Renal cortex interstitium (tissue), 11 donors: ENCODE data around the gene ZMIZ1. TPM values are rescaled to one million over a fixed set of nuclear protein-coding genes. Genes with fewer than 3 reads are reported as not detected.

Experiments
- DNase-seq, 11 donors: peaks; one replicate each; pipeline ENCODE4 v3.0.0-alpha.2; 2013; ENCODE audit warnings: low read depth in 9 of 11, low spot score in 4 of 11; ENCODE audit errors: extremely low read depth in 1 of 11
- polyA plus RNA-seq, 3 donors: library from polyadenylated mRNA; unstranded; fragments of 120-200 nt; gene quantifications; one replicate each; pipeline ENCODE4 v1.2.1, GENCODE V29; 2013; ENCODE audit not compliant: insufficient read length in 3 of 3

ZMIZ1 gene
- polyA plus RNA-seq, 3 donors: 69.2 to 85.6 (median 74.3) TPM

DNA sequence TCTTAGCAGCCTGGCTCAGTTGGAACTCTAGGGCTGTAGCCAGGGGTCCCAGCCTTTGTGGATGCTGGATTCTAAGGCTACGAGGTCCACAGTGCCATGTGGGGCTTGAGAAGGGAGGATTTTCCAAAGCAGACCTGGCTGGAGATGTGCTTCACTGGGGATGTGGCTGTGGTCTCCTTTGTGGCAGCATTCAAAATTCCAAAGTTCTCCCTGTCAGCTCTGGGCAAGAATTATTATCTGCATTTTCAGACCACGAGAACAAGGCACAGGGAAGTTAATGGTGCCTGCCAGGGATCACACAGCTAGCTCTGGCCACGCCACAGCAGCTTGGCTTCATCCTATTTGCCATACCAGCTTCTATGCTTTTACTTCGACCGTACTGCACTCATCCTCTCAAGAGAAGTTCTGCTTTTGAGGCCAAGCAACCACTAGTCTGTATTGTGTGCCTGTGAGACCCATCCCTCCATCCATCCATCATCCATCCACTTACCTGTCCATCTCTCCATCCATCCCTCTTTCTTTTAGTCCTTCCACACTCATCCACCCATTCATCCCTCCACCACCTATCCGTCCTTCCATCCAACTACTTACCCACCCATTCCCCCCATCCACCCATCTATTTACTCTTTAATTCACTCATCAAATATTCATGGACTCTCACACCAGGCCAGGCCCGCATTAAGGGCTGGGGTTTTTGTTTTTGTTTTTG is 71.5 kb downstream of the ZMIZ1 start:
- DNase-seq: no peak

DNA sequence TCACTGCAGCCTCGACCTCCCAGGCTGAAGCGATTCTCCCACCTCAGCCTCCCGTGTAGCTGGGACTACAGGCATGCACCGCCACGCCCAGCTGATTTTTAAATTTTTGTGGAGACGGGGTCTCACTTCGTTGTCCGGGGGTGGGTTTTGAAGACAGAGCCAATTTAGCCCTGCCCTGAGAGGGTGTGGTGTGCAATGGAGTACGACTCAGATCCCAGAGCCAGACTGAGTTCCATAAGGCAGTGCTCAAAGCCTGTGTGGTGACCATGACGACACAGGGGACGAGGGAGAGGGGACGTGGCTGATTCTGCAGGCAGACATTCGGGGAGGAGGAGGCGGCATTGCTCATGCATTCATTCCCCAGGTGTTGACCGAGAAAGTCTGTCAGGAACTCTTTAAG is 72.1 kb downstream of the ZMIZ1 start:
- no peak for DNase-seq

DNA sequence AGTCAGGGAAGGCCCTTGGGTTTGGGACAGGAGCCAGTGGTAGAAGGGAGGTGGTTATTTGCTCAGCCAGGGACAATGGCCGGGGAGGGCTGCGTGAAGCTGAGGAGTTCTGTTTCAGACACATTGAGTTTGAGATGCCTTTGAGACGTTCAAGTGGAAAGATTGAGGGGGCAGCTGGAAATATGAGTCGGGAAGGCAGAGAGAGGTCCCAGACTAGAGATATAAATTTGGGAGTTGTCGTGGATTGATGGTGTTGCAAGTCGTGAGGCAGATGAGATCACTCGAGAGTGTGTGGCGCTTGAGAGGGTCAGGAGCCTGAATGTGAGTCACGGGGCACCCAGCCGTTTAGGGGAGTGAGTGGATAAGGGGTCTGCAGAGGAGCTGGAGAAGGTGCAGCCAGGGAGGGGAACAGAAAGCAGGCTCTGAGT is 73.3 kb downstream of the ZMIZ1 start:
- DNase-seq: peak; percentile 58 to 89 (median 78)

- no peak for DNase-seq
Observed at GRCh38 chr10:79142522-79143309, 74.0 kb downstream of the ZMIZ1 start.

DNA sequence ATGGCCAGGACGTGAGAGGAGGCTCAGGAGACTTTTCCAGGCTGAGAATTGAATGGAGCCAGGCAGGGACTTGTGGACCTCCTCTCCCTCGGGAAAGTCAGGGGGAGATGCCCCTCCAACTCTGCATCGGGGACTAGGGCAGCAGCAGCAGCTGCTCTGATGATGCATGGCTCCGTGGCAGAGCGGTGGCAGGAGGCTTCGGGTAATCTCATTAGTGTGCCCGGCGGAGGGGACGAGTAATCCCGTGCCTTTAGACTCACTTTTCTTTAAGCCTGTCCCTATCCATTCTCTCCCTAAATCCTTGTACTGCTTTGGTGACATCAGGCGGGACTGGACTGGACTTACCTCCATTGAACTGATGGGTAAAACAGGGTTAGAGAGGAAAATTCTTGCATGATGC is 75.1 kb downstream of the ZMIZ1 start:
- no peak for DNase-seq

- DNase-seq: no peak
Observed at GRCh38 chr10:79144351-79145173, 75.8 kb downstream of the ZMIZ1 start.

DNA sequence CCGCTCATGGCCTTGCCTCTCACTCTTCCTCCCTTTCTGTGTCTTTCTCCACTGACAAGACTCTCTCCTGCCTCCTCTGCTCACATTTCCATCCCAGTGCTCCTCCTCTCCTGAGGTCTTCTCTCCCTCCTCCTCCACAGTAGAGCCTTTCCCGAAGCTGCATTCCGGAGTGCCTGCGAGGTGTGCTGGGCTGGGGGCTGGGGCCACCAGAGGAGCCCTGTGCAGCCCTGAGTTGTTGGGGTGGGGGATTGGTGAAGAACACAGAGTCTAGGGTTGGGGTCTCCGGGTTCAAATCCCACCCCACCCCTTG is 76.4 kb downstream of the ZMIZ1 start:
- DNase-seq: no peak

DNA sequence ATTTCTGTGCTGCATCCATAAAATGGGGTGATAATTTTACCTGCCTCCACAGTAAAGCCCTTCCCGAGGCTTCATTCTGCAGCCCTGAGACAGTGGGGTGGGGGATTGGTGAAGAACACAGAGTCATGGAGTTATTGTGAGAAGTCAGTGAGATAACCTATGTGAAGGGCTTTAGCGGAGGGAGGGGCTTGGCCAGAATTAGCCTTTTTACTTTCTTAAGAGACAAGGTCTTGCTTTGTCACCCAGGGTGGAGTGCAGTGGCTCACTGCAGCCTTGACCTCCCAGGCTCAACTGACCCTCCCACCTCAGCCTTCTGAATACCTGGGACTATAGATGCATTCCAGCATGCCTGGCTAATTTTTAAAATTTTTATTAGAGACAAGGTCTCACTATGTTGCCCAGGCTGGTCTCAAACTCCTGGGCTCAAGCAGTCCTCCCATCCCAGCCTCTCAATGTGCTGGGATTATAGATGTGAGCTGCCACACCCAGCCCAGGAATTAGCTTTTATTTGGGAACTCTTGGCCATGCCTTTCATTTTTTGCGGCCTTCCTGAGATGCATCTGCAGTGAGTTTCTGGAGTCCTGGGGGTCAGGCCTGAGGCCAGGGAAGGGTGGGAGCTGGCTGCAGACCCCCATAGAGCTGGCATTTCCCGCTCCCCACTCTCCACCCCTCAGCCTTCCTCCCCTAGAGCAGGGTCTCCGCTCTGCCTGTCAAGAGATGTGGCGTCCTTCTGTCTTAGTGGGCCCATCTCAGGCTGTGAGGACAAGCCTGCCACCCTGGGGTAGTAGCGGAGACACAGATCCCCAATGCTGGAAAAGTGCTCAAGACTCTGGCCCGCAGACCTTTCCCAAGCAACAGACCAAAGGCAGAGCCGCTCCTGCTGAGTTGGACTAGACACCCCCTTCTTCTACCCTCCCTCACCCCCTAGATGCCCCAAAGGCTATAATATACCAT is 77.0 kb downstream of the ZMIZ1 start:
- no peak for DNase-seq

GRCh38 chr10:79146611-79147130 is 77.9 kb downstream of the ZMIZ1 start:
- peak in 1 of 11 donors; percentile 69 for DNase-seq

GRCh38 chr10:79147306-79147705 is 78.5 kb downstream of the ZMIZ1 start:
- no peak for DNase-seq

GRCh38 chr10:79147796-79148451 is 79.2 kb downstream of the ZMIZ1 start:
- no peak for DNase-seq

DNA sequence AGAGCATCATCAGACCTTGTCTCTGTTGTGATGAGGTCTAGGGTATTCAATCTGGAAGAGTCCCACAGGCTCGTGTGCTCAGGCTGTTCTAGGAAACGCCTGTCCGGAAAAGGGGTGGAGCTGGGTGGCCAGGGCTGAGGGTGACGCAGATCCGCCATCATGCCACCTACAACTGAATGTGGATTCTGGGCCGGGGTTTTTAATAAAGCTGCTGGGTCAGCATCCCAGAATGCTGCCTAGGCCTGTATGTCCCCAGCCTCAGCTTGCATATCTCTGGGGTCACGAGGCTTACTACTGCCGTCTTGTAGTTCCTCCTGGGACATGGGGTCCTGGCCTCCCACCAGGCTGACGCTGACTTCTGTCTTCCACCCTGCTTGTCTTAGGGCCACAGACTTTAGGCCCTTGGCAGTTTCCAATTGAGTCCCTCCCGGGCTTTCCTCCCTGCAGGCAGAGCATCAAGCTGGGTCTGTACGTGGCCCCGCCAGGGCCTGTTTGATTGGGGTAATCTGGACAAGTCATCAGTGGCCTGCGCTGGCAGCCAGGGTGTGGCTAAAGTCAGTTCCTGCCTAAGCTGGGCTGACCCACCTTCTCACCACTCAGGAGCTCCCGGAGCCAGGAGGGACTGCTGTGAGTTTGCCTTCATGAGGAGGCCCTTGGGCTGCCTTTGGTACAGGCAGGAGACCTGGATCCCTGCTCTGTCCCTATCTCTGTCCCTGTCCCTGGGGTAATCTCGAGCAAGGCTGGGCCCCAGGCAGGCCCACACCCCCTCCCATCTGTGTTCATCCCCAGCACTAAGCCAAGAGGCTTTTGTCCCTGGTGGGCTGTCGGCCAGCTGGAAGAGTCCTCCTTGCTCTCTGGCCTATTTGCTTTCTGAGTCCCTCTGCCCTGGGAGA is 79.9 kb downstream of the ZMIZ1 start:
- DNase-seq: no peak

- DNase-seq: no peak
Observed at GRCh38 chr10:79149345-79149661, 80.5 kb downstream of the ZMIZ1 start.

GRCh38 chr10:79149662-79150443 is 81.1 kb downstream of the ZMIZ1 start:
- no peak for DNase-seq

DNA sequence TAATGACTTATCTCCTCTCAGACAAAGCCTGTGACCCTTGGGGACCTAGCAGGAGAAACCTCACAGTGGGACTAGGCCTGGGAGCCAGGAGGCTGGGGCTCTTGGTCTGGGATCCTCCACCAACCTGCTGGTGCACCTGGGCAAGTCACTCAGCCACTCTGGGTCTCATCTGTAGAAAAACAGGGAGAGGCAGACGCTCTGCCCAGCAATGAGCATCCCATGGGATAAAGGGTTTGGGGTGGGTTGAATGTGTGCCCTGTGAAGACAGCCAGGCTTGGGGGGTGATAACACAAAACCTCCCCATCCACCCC is 81.6 kb downstream of the ZMIZ1 start:
- no peak for DNase-seq

DNA sequence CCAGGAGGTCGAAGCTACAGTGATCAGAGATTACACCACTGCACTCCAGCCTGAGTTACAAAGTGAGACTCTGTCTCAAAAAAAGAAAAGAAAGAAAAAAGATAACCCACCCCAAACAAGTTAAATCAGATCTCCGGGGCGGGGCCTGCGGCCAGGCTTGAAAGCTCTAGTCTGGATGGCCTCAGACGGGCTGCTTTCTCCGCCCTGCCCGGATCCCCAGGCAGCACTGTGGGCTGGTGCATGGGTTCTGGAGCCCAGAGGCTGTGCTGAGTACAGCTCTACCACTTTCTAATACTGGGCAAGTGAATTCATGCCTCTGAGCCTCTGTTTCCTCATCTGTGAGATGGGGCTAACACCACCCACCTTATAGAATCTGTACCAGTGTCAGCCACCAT is 83.7 kb downstream of the ZMIZ1 start:
- DNase-seq: no peak

GRCh38 chr10:79153745-79154144 is 85.0 kb downstream of the ZMIZ1 start:
- no peak for DNase-seq
